GM19438 (cell line): ENCODE measurements around the gene INPP5F.
"Not testable (repeated sequence)": the region's sequence is repeated elsewhere in the genome, so short reads cannot be mapped to it uniquely, and the experiment has no call there.

Experiments
- ATAC-seq: cut with Tn5 transposase; IDR thresholded peaks from one replicate; pipeline ENCODE4 v1.9.1; 2021; ENCODE audit warnings: low read depth; ENCODE audit not compliant: unreplicated experiment

The INPP5F gene

GRCh38 chr10:119703903-119704508 is 21.8 kb upstream of the INPP5F start:
- ATAC-seq = no peak

GRCh38 chr10:119705434-119705831 is 20.4 kb upstream of the INPP5F start:
- peak; percentile 44 for ATAC-seq

- ATAC-seq = no peak
Observed at GRCh38 chr10:119706521-119707278, 19.1 kb upstream of the INPP5F start.

- ATAC-seq = not testable (repeated sequence)
Observed at GRCh38 chr10:119707331-119707730, 18.5 kb upstream of the INPP5F start.

GRCh38 chr10:119710935-119711334 is 14.9 kb upstream of the INPP5F start:
- not testable (repeated sequence) for ATAC-seq

- no peak for ATAC-seq
Observed at GRCh38 chr10:119713744-119714483, 11.9 kb upstream of the INPP5F start.

- no peak for ATAC-seq
Observed at GRCh38 chr10:119714484-119714816, 11.4 kb upstream of the INPP5F start.

- ATAC-seq = no peak
Observed at GRCh38 chr10:119715628-119716505, 10.0 kb upstream of the INPP5F start.

GRCh38 chr10:119723161-119723560 is 2.7 kb upstream of the INPP5F start:
- no peak for ATAC-seq

GRCh38 chr10:119723624-119724023 is 2.2 kb upstream of the INPP5F start:
- ATAC-seq = no peak

GRCh38 chr10:119724593-119725516 is 995 bp upstream of the INPP5F start:
- ATAC-seq = peak; percentile 19

- ATAC-seq = no peak
Observed at GRCh38 chr10:119725517-119725827, 378 bp upstream of the INPP5F start.

GRCh38 chr10:119726676-119727261 is 919 bp downstream of the INPP5F start:
- ATAC-seq = no peak

GRCh38 chr10:119728172-119728800 is 2.4 kb downstream of the INPP5F start:
- no peak for ATAC-seq

GRCh38 chr10:119734396-119735332 is 8.8 kb downstream of the INPP5F start:
- ATAC-seq = no peak

- no peak for ATAC-seq
Observed at GRCh38 chr10:119735451-119735850, 9.6 kb downstream of the INPP5F start.

- no peak for ATAC-seq
Observed at GRCh38 chr10:119736220-119736619, 10.4 kb downstream of the INPP5F start.
